Measurements from ENCODE around the gene LRRN1. TPM values are rescaled to one million over a fixed set of nuclear protein-coding genes. Genes with fewer than 3 reads are reported as not detected.

LRRN1 gene
- total RNA-seq, 4 donors from 2014 or later, result 0.63 to 8.5 (median 4.6) TPM

- no peak overlapping the region for H3K4me3 ChIP-seq (ENCODE audit: low read depth, poor library complexity, severe bottlenecking)
- WGBS, 2 donors, result 38 to 79% methylated on average over 4 of the region's 4 CpGs
- TF ChIP-seq POLR2A (IDR thresholded peaks at IDR 0.05) (no peak), CTCF (IDR thresholded peaks at IDR 0.05) (no peak)
- no peak for DNase-seq (ENCODE audit: low spot score in 2 of 2)
- intact Hi-C loops (cut with DNase I; ENCODE audit: low total_unique reads), result no loop called here
Measured at GRCh38 chr3:3783210-3783609, 16.0 kb upstream of the LRRN1 start.

GRCh38 chr3:3783696-3784095, 15.5 kb upstream of the LRRN1 start:
- 65 to 68% methylated on average over 5 of the region's 5 CpGs for WGBS, 2 donors
- TF ChIP-seq POLR2A (IDR thresholded peaks at IDR 0.05) (no peak), CTCF (IDR thresholded peaks at IDR 0.05) (no peak)

GRCh38 chr3:3792391-3792790, 6.8 kb upstream of the LRRN1 start:
- no peak for DNase-seq (ENCODE audit: low spot score in 2 of 2)
- WGBS, 2 donors, result 80 to 95% methylated on average over 1 of the region's 1 CpG
- H3K4me3 ChIP-seq (ENCODE audit: low read depth, poor library complexity, severe bottlenecking), result no peak overlapping the region
- intact Hi-C loops (cut with DNase I; ENCODE audit: low total_unique reads), result no loop called here
- no peak for TF ChIP-seq CTCF (IDR thresholded peaks at IDR 0.05)
- no peak for TF ChIP-seq POLR2A (IDR thresholded peaks at IDR 0.05)

More at GRCh38 chr3:3783696-3784095, 15.5 kb upstream of the LRRN1 start:
- H3K4me3 ChIP-seq (ENCODE audit: low read depth, poor library complexity, severe bottlenecking), result no peak overlapping the region
- no peak for DNase-seq (ENCODE audit: low spot score in 2 of 2)
- intact Hi-C loops (cut with DNase I; ENCODE audit: low total_unique reads), result no loop called here

GRCh38 chr3:3798631-3799113, 559 bp upstream of the LRRN1 start:
- DNase-seq (ENCODE audit: low spot score in 2 of 2), result no peak
- intact Hi-C loops (cut with DNase I; ENCODE audit: low total_unique reads), result no loop called here
- no peak for TF ChIP-seq POLR2A (IDR thresholded peaks at IDR 0.05)
- no peak for TF ChIP-seq CTCF (IDR thresholded peaks at IDR 0.05)
- peak overlapping the region; percentile 10 for H3K4me3 ChIP-seq (ENCODE audit: low read depth, poor library complexity, severe bottlenecking)
- WGBS, 2 donors, result 1% methylated on average over 30 to 32 of the region's 37 CpGs

- H3K4me3 ChIP-seq (ENCODE audit: low read depth, poor library complexity, severe bottlenecking), result peak overlapping the region; percentile 28
- intact Hi-C loops (cut with DNase I; ENCODE audit: low total_unique reads), result no loop called here
- TF ChIP-seq POLR2A (IDR thresholded peaks at IDR 0.05) (no peak), CTCF (IDR thresholded peaks at IDR 0.05) (no peak)
- DNase-seq (ENCODE audit: low spot score in 2 of 2), result no peak
- 0 to 1% methylated on average over 19 of the region's 19 CpGs for WGBS, 2 donors
Measured at GRCh38 chr3:3800080-3800455, 837 bp downstream of the LRRN1 start.

Measured in lower leg skin (tissue), 4 donors.